SU-DHL-6 (cell line): ENCODE measurements around the gene SYT17.

Source experiments
- EZH2phosphoT487 ChIP-seq: fragments of 200-600 bp; sonication (generic), shearing (Covaris generic); conservative IDR thresholded peaks from 2 replicates; pipeline ENCODE4 v1.6.1; 2018; ENCODE audit warnings: mild to moderate bottlenecking, antibody characterized with exemption, low read length, moderate library complexity, mixed read lengths
- TF ChIP-seq, protein P1 (sequence below): fragments of 200-600 bp; sonication (generic); IDR thresholded peaks from one replicate; pipeline ENCODE4 v1.5.1; 2017; ENCODE audit warnings: antibody characterized with exemption, mild to moderate bottlenecking, low read length, moderate library complexity; ENCODE audit not compliant: insufficient read depth, poor library complexity, severe bottlenecking

DNA sequence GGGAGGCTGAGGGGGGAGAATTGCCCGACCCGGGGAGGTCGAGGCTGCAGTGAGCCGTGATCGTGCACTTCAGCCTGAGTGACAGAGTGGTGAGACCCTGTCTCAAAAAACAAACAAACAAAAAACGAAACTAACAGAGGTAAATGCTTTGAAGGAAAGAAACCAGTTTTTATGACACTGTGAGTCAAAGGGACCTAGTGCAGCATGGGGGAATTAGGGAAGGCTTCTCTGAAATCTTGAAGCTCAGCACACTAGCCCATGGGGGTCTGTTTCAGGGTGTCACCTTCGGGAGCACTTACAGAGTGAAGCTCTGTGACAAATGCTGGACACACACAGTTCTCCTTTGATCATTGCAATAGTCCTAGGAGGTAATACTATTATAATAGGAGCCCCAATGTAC is 37.7 kb upstream of the SYT17 start:
- TF ChIP-seq, protein P1, sequence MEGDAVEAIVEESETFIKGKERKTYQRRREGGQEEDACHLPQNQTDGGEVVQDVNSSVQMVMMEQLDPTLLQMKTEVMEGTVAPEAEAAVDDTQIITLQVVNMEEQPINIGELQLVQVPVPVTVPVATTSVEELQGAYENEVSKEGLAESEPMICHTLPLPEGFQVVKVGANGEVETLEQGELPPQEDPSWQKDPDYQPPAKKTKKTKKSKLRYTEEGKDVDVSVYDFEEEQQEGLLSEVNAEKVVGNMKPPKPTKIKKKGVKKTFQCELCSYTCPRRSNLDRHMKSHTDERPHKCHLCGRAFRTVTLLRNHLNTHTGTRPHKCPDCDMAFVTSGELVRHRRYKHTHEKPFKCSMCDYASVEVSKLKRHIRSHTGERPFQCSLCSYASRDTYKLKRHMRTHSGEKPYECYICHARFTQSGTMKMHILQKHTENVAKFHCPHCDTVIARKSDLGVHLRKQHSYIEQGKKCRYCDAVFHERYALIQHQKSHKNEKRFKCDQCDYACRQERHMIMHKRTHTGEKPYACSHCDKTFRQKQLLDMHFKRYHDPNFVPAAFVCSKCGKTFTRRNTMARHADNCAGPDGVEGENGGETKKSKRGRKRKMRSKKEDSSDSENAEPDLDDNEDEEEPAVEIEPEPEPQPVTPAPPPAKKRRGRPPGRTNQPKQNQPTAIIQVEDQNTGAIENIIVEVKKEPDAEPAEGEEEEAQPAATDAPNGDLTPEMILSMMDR, result no peak
- TF ChIP-seq EZH2phosphoT487, result no peak
